HepG2 (cell line): ENCODE measurements around the gene NRG3. TPM values are rescaled to one million over a fixed set of nuclear protein-coding genes. Genes with fewer than 3 reads are reported as not detected.

Experiments used
- ATAC-seq: fragments of 200-7000 bp; cut with Tn5 transposase; 3 replicates; pipeline ENCODE4 v1.9.1; 2020; ENCODE audit warnings: mild to moderate bottlenecking, moderate library complexity
- BruUV-seq: library from RNA; stranded (reverse); fragments of 400-500 nt; replicated peaks from 2 replicates; lab custom pipeline; 2021; lab: Mats Ljungman, UMichigan
- CTCF ChIA-PET: fragments of 300-600 bp; formaldehyde crosslinking; extraction: SDS; loops from one replicate; lab custom pipeline; 2021; ENCODE audit warnings: low total read pairs, inconsistent platforms, low intra/inter-chr PET ratio; lab: Yijun Ruan, JAX
- POLR2A ChIA-PET: fragments of 350-600 bp; sonication (Branson Sonifier 250); formaldehyde crosslinking; loops from one replicate; lab custom pipeline; 2020; ENCODE audit warnings: antibody characterized with exemption, inconsistent platforms; lab: Yijun Ruan, JAX
- DNase-seq: peaks from one replicate; pipeline ENCODE4 v3.0.0-alpha.2; 2015; ENCODE audit warnings: low spot score
- FAIRE-seq: peaks from 3 replicates; lab custom pipeline; 2011; peaks lifted over from hg19 to GRCh38; lab: Jason Lieb, UNC
- H2AFZ ChIP-seq: one replicate; pipeline ENCODE4 v1.6.1; 2011; ENCODE audit warnings: low read length, inconsistent platforms
- H3K27ac ChIP-seq: fragments of 300-600 bp; 3 replicates; pipeline ENCODE4 v1.8.0; 2011; ENCODE audit warnings: mixed run types, mild to moderate bottlenecking, mixed read lengths, low read length, inconsistent platforms; ENCODE audit not compliant: insufficient read depth; ENCODE audit errors: extremely low read length
- H3K27me3 ChIP-seq, 2 experiments: fragments of 200-600 bp in 1 of 2; 2 replicates in 1 of 2; 3 replicates in 1 of 2; pipeline versions ENCODE4 v1.6.0 to v1.8.0; 2011; ENCODE audit warnings: low read length in 2 of 2, mild to moderate bottlenecking in 2 of 2, moderate library complexity in 2 of 2, inconsistent platforms in 1 of 2; ENCODE audit not compliant: insufficient read depth in 2 of 2, control insufficient read depth in 1 of 2
- H3K36me3 ChIP-seq, 2 experiments: fragments of 200-600 bp in 1 of 2; replicated peaks in 1 of 2; 2 replicates in 1 of 2; 3 replicates in 1 of 2; pipeline versions ENCODE4 v1.5.1 to v1.8.0; 2011; ENCODE audit warnings: low read length in 2 of 2, inconsistent platforms in 1 of 2; ENCODE audit not compliant: insufficient read depth in 2 of 2, control insufficient read depth in 1 of 2
- H3K4me1 ChIP-seq: 2 replicates; pipeline ENCODE4 v1.5.1; 2012; ENCODE audit warnings: low read length, inconsistent platforms; ENCODE audit not compliant: insufficient read depth
- H3K4me2 ChIP-seq: 2 replicates; pipeline ENCODE4 v1.6.0; 2011; ENCODE audit warnings: low read depth, low read length, inconsistent platforms
- H3K4me3 ChIP-seq, 3 experiments: fragments of 200-600 bp in 1 of 3; sonication (generic), shearing (Covaris generic) in 1 of 3; replicated peaks in 1 of 3; 2 replicates each; pipeline ENCODE4 v1.5.1; 2011 to 2016; ENCODE audit warnings: low read length in 3 of 3, inconsistent platforms in 2 of 3, low read depth in 2 of 3, mild to moderate bottlenecking in 2 of 3, control low read depth in 1 of 3, mixed read lengths in 1 of 3; ENCODE audit not compliant: insufficient read depth in 1 of 3
- H3K79me2 ChIP-seq: one replicate; pipeline ENCODE4 v1.6.1; 2011; ENCODE audit warnings: low read length, inconsistent platforms; ENCODE audit not compliant: insufficient read depth
- H3K9ac ChIP-seq: 2 replicates; pipeline ENCODE4 v1.6.0; 2011; ENCODE audit warnings: mild to moderate bottlenecking, low read depth, low read length, inconsistent platforms; ENCODE audit not compliant: insufficient read depth
- H3K9me3 ChIP-seq: 2 replicates; pipeline ENCODE4 v1.5.1; 2012; ENCODE audit warnings: mild to moderate bottlenecking, low read length
- H4K20me1 ChIP-seq: 2 replicates; pipeline ENCODE4 v1.6.0; 2011; ENCODE audit warnings: inconsistent platforms, mild to moderate bottlenecking, low read length, moderate library complexity; ENCODE audit not compliant: insufficient read depth
- ATF6 ChIP-seq: sonication (generic); formaldehyde crosslinking; conservative IDR thresholded peaks from 2 replicates; pipeline ENCODE4 v1.4.0; 2020; ENCODE audit warnings: missing genetic modification reagents
- CBX1 ChIP-seq: IDR thresholded peaks from one replicate; pipeline ENCODE4 v1.6.1; 2016; ENCODE audit warnings: antibody characterized with exemption, low read depth
- HNF4G ChIP-seq, 2 experiments: sonication (generic) in 1 of 2; formaldehyde crosslinking in 1 of 2; IDR thresholded peaks; 2 replicates each; pipeline versions ENCODE4 v1.4.0 to v1.6.1; 2011 to 2020; ENCODE audit warnings: borderline replicate concordance in 2 of 2, low read depth in 2 of 2, mild to moderate bottlenecking in 2 of 2, low read length in 1 of 2, missing genetic modification reagents in 1 of 2, moderate library complexity in 1 of 2
- MED13 ChIP-seq: sonication (generic); formaldehyde crosslinking; IDR thresholded peaks from 2 replicates; pipeline ENCODE4 v1.5.0; 2020; ENCODE audit warnings: missing genetic modification reagents
- NFE2L1 ChIP-seq: sonication (generic); formaldehyde crosslinking; IDR thresholded peaks from 2 replicates; pipeline ENCODE4 v1.4.0; 2020; ENCODE audit warnings: missing genetic modification reagents, mild to moderate bottlenecking, borderline replicate concordance
- NR2C2 ChIP-seq: sonication (generic); formaldehyde crosslinking; IDR thresholded peaks from 2 replicates; pipeline ENCODE4 v1.4.0; 2020; ENCODE audit warnings: missing genetic modification reagents, mild to moderate bottlenecking, moderate library complexity, borderline replicate concordance
- PAF1 ChIP-seq: IDR thresholded peaks from 2 replicates; pipeline ENCODE4 v1.6.1; 2016; ENCODE audit warnings: missing genetic modification reagents, missing compliant biosample characterization
- SALL2 ChIP-seq: sonication (generic); formaldehyde crosslinking; IDR thresholded peaks from 2 replicates; pipeline ENCODE4 v1.8.1; 2023; ENCODE audit warnings: mild to moderate bottlenecking, missing genetic modification reagents, inconsistent platforms
- TRIM24 ChIP-seq: sonication (generic); formaldehyde crosslinking; IDR thresholded peaks from 2 replicates; pipeline ENCODE4 v1.8.0; 2022; ENCODE audit warnings: mild to moderate bottlenecking, missing genetic modification reagents
- ZBTB42 ChIP-seq: sonication (generic); formaldehyde crosslinking; IDR thresholded peaks from 2 replicates; pipeline ENCODE4 v1.5.0; 2020; ENCODE audit warnings: mild to moderate bottlenecking, missing genetic modification reagents
- ZFP82 ChIP-seq: sonication (generic); formaldehyde crosslinking; IDR thresholded peaks from 2 replicates; pipeline ENCODE4 v1.5.1; 2020; ENCODE audit warnings: mild to moderate bottlenecking, missing genetic modification reagents, borderline replicate concordance
- ZNF205 ChIP-seq: IDR thresholded peaks from 2 replicates; pipeline ENCODE4 v1.6.1; 2018; ENCODE audit warnings: missing biosample characterization, missing genetic modification reagents
- ZNF33B ChIP-seq: sonication (generic); formaldehyde crosslinking; IDR thresholded peaks from 2 replicates; pipeline ENCODE4 v1.5.1; 2020; ENCODE audit warnings: mild to moderate bottlenecking, missing genetic modification reagents
- ZNF34 ChIP-seq: sonication (generic); formaldehyde crosslinking; IDR thresholded peaks from 2 replicates; pipeline ENCODE4 v1.4.0; 2020; ENCODE audit warnings: mild to moderate bottlenecking, missing genetic modification reagents, borderline replicate concordance
- ZNF557 ChIP-seq: sonication (generic); formaldehyde crosslinking; IDR thresholded peaks from 2 replicates; pipeline ENCODE4 v1.4.0; 2020; ENCODE audit warnings: missing genetic modification reagents
- ZNF563 ChIP-seq: sonication (generic); formaldehyde crosslinking; IDR thresholded peaks from 2 replicates; pipeline ENCODE4 v1.8.0; 2022; ENCODE audit warnings: mild to moderate bottlenecking, moderate library complexity, missing genetic modification reagents
- ZNF564 ChIP-seq: sonication (generic); formaldehyde crosslinking; IDR thresholded peaks from 2 replicates; pipeline ENCODE4 v1.8.1; 2023; ENCODE audit warnings: mild to moderate bottlenecking, missing genetic modification reagents
- ZNF569 ChIP-seq: sonication (generic); formaldehyde crosslinking; IDR thresholded peaks from 2 replicates; pipeline ENCODE4 v1.5.0; 2020; ENCODE audit warnings: mild to moderate bottlenecking, missing genetic modification reagents, moderate library complexity, borderline replicate concordance
- ZNF768 ChIP-seq: sonication (generic); formaldehyde crosslinking; IDR thresholded peaks from 2 replicates; pipeline ENCODE4 v1.4.0; 2020; ENCODE audit warnings: missing genetic modification reagents
- ZSCAN31 ChIP-seq: sonication (generic); formaldehyde crosslinking; IDR thresholded peaks from 2 replicates; pipeline ENCODE4 v1.5.0; 2020; ENCODE audit warnings: low read depth, mild to moderate bottlenecking, missing genetic modification reagents
- WGBS: methylation state at CpG from one replicate; pipeline ENCODE4 v1.1.6; 2017; ENCODE audit warnings: low lambda C conversion rate; 5-methylcytosine and 5-hydroxymethylcytosine counted together
- in situ Hi-C: cut with HindIII; loops from 2 replicates; pipeline ENCODE4 v1.10.0; 2017; ENCODE audit warnings: low pct_unique_long_range_greater_than_20kb; ENCODE audit not compliant: extremely low pct_ligation_motif_present
- intact Hi-C: fragments of 100-400 bp; cut with micrococcal nuclease; formaldehyde crosslinking; loops from one replicate; pipeline ENCODE4 v1.10.0; 2022; ENCODE audit not compliant: unreplicated experiment
- polyA plus RNA-seq, 8 experiments: library from polyadenylated mRNA; depleted of rRNA in 3 of 8; stranded (reverse) in 7 of 8; unstranded in 1 of 8; fragments of >200 nt; fragmentation: Illumina TruSeq in 4 of 8; extraction: Trizol in 4 of 8; gene quantifications; 2 replicates each; pipeline versions ENCODE4 v1.2.1 to v1.2.3, GENCODE V29; 2011 to 2016; ENCODE audit warnings: low read depth in 4 of 8, missing spikeins in 1 of 8, mixed read lengths in 1 of 8; ENCODE audit not compliant: insufficient read depth in 1 of 8
- total RNA-seq, 5 experiments: library from RNA; depleted of rRNA; stranded (reverse); fragments of >200 nt; fragmentation: Illumina TruSeq; extraction: Trizol; gene quantifications; 2 replicates each; pipeline ENCODE4 v1.2.3, GENCODE V29; 2016; ENCODE audit warnings: low read depth in 1 of 5

NRG3 gene
- total and polyA plus RNA-seq, 2 of the 13 experiments (the other 11 are each of a cell fraction or from before 2014, with no cell fraction given), result not detected

GRCh38 chr10:82910301-82910700, 1035.3 kb downstream of the NRG3 start:
- DNase-seq, result no peak
- Histone ChIP-seq H3K4me2 (no peak overlapping the region), H3K36me3 (no peaks in the 10 kb centered on the region), H4K20me1 (no peaks in the 10 kb centered on the region), H3K79me2 (no peaks in the 10 kb centered on the region), H3K27me3 (no peaks in the 10 kb centered on the region; a peak in 1 of 5 replicates), H3K9me3 (peaks cover 74% of the 10 kb centered on the region), H3K27ac (no peak overlapping the region), H3K4me3 (no peak overlapping the region), H3K4me1 (no peaks in the 10 kb centered on the region), H2AFZ (no peak overlapping the region), H3K9ac (no peak overlapping the region)
- WGBS, result 34% methylated on average over 3 of the region's 3 CpGs
- intact Hi-C loops (no loop called here), in situ Hi-C loops (no loop called here)
- no peak for FAIRE-seq
- ATAC-seq, result no peak
- CTCF ChIA-PET, result no interaction called here
- POLR2A ChIA-PET, result no interaction called here
- BruUV-seq, result no TSS peak
- TF ChIP-seq TRIM24 (CRISPR knock-in tag) (no peak), CBX1 (no peak), ZNF768 (no peak), ZSCAN31 (CRISPR knock-in tag) (no peak), ZNF34 (CRISPR knock-in tag) (no peak), ZNF569 (CRISPR knock-in tag) (no peak), ZFP82 (no peak), ZBTB42 (CRISPR knock-in tag) (no peak), ZNF205 (CRISPR knock-in tag) (no peak)

GRCh38 chr10:82914655-82915136, 1039.7 kb downstream of the NRG3 start:
- Histone ChIP-seq H3K27me3 (no peaks in the 10 kb centered on the region; a peak in 1 of 5 replicates), H3K4me2 (no peak overlapping the region), H3K9ac (no peak overlapping the region), H2AFZ (no peak overlapping the region), H3K27ac (no peak overlapping the region), H3K9me3 (peaks cover 75% of the 10 kb centered on the region), H3K4me1 (no peaks in the 10 kb centered on the region), H3K36me3 (no peaks in the 10 kb centered on the region), H3K4me3 (no peak overlapping the region), H4K20me1 (no peaks in the 10 kb centered on the region), H3K79me2 (no peaks in the 10 kb centered on the region)
- no peak for DNase-seq
- FAIRE-seq, result no peak
- TF ChIP-seq ATF6 (CRISPR knock-in tag) (no peak), ZNF557 (CRISPR knock-in tag) (no peak), SALL2 (no peak), ZNF564 (CRISPR knock-in tag) (no peak), HNF4G (IDR thresholded peaks at IDR 0.05; ENCODE audit: borderline replicate concordance, low read depth, low read length) (no peak), HNF4G (CRISPR knock-in tag; IDR thresholded peaks at IDR 0.05; ENCODE audit: borderline replicate concordance, low read depth) (no peak), NFE2L1 (CRISPR knock-in tag) (no peak), NR2C2 (no peak), MED13 (CRISPR knock-in tag) (no peak), ZNF33B (CRISPR knock-in tag) (no peak), ZNF563 (no peak), PAF1 (CRISPR knock-in tag) (no peak)
- intact Hi-C loops (no loop called here), in situ Hi-C loops (no loop called here)
- BruUV-seq, result no TSS peak
- ATAC-seq, result no peak
- ChIA-PET POLR2A (no interaction called here), CTCF (no interaction called here)
